ENCODE measurements around the gene ANTXR1.

ANTXR1 gene

DNA sequence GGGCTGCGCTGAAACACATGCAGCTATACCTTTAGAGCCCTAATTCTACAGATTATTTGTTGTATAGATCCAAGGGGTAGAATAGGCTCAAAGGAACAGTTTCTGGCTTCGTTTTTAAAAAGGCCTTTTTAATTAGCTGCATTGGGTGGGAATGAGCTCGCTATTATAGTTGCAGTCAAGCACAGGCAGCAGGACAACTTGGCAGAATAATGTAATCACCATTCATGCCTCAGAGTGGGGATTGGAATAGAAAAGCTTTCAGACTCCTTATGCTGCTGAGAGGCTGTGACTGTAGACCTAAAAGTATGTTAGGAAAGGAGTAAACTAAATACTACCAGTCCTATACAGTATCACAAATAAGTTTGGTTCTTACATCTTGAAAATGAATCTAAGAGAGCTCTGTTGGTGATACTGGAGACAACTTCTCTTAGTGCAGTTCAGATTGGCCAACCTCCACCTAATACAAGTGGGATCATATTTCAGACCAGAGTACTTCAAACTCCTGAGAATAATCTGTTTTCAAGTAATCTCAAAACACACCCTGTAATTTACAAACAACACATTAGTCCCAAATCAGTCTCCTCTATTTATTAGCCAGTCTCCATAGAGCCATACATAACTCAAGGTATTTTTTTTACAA, 121.4 kb downstream of the ANTXR1 start:
- DNase-seq (ENCODE audit: low read depth) = no peak

DNA sequence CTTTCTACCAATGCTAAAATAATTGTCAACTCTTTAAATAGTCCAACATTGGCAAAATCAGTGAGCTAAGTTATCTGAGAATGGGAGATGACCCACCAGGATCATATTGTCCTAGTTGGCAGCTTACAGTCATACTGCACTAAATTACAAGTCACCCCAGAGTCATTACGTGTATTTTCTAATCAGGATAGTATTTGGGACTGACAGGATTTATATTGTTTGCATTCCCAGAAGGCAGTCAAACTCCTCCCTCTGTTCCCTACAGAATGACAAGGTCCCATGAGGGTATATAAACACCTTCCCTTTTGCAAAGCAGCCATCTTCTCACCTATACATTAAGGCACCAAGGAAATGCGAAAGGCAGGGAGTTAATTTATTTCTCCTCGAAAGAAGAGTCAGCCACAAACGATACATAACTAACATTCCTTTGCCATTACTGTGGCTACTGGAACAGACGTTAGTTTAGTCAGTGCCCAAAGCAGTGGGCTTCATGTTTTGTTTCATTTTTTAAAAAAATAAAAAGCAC, 125.3 kb downstream of the ANTXR1 start:
- DNase-seq (ENCODE audit: low read depth) = no peak

DNA sequence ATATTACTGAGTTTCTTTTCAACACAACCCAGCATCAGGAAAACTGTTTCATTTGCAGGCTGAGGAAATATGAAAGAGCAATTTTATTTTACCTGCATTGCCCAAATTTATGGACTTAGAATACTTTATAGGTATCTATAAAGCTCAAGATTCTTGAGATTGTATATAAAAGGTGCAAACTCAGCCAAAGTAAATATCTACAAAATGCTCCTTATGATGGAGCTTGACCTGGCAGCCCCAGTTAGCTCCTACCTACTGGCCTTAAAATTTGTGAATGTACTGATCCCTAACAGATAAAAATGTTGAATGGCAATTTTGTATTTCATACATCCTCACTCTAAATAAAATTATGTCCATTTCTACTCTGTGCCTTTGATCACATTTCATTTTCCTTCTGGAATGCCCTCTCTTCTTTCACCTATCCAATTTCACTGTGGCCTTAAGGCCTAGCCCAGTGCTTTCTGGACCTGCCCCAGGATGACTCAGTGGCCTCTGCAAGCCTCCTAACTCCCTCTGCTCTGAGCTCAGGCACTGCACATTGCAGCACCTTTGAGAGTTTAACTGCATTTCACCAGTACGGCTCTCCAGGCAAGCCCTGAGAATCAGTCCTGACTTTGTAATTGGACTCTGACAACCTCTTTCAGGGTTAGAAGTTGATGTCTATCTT, 125.9 kb downstream of the ANTXR1 start:
- no peak for DNase-seq (ENCODE audit: low read depth)

DNA sequence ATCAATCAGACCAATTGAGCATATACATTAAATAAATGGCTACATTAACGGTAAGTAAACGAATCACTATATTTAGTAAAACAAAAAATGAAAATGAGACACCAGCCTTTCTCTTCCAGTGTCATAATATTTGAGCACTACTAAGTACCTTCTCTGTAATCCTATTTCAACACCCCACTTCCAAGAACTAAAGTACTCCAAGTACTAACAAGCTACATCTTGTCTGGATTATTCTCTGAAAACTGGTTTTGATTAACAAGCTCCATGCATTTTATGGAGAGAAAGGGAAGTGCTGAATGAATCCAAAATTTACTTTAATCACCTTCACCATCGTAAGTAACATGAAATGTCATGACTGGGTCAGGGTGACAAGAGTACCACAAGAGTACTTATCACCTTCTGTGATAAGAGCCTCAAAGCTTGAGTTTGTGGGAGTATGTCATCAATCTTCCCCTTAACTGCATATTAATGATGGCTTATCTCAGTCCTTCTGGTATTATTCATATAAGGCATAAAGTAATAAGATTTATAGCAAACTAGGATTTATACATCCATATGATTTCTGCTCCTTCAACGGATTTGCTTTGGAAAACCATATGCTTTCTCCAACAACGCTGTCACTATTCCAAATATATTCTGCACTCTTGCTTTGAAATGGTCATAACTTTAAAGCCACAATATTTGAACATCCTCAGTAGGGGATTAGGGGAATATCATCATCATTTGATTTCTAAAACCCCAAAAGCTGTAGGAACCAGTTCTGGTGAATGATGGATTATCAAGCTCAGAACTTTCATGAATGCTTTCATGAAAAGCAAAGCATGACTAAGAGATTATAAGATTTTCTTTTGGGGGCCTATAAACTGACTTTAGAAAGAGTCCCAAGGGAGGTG, 127.0 kb downstream of the ANTXR1 start:
- DNase-seq (ENCODE audit: low read depth) = no peak

DNA sequence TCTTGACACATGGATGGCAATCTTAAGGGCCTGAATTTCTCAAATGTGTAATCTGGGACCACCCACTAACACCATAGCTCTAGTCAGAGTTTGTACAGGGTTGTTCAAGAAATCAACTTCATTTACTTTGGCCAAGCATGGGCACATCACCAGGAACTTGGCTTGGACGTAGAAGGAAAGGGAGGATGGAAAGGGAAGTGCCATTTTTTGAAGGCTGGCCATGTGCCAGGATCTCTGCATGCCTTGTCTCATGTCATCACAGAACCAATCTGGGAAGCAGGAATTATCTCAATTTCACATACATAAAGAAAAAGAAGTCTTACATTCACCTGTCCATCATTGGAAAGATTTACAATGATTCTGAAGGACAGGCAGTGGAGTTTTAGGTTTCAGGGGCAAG, 128.1 kb downstream of the ANTXR1 start:
- DNase-seq (ENCODE audit: low read depth) = no peak

DNA sequence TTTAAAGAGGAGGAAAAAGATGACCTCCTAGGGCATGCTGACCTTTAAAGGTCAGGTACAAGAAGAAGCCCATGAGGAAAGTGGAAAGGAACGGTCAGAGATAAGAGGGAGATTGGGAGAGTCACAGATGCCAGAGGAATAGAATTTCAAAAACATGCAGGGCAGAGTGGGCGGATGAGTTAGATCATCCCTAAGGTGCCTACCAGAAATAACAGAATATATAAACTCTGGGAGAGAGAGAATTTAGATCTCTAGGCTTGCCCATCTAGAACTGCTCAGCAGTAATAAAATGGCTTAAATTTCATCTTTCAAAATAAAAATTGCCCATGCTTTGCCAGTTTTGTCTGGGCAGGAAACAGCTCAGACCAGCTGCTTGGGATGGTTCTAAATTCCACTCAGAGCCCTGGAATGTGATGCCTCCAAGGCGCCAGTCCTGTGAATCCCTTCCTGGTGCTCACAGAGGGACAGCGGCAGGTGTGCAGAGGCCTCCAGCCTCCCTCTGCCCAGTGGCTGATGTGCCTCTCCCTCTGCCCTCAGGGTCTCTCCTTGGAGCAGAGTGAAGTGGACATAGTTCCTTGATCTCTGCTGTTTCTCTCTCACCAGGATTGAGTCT, 130.9 kb downstream of the ANTXR1 start:
- no peak for DNase-seq (ENCODE audit: low read depth)

DNA sequence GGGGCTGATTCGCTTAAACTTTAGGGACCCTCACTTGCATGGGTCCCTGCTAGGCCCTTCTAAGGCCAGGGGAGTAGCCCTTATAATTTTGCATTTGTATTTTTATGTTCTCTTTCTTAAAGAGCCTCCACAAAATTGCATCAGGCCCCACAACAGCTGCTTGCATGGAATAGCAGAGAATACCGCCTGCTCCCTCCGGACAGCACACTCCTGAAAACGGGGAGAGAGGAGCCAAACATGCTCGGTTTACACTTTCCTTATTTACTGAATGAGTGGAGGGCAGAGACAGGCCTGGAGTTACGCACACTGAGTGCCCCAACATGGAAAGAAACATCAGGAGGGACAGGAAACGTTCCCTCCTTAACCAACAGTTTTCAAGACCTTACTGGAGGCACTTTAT, 132.2 kb downstream of the ANTXR1 start:
- no peak for DNase-seq (ENCODE audit: low read depth)

DNA sequence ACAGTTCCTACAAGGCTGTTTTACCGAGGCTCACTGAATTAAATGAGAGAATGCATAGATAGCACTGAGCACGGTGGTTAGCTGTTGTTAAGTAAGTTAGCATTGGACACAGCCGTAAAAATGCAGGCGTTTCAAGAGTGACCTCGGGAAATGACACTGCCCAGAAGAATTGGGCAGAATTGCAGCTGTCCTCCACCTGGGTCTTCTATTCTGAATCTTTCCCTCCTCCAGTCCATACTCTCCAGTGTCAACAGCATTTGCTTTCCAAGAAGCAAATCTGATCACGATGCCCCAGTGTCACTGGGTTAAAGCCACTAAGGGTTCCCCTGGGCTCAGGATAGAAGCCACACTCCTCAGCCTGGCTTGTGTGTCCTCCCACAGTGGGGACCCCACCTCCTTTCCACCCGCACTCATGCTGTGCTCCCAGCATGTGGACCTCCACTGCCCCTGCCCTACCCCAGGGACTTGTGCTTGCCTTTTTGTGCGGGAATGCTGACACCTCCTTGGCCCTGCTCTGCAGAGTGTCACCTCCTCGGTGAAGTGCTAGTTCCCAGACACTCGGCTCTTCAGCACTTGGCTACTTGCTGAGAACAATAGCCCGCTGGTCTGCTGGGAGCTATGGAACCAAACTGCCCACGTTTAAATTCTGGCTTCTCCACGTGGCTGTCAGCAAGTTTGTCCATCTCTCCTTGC, 135.0 kb downstream of the ANTXR1 start:
- no peak for DNase-seq (ENCODE audit: low read depth)

DNA sequence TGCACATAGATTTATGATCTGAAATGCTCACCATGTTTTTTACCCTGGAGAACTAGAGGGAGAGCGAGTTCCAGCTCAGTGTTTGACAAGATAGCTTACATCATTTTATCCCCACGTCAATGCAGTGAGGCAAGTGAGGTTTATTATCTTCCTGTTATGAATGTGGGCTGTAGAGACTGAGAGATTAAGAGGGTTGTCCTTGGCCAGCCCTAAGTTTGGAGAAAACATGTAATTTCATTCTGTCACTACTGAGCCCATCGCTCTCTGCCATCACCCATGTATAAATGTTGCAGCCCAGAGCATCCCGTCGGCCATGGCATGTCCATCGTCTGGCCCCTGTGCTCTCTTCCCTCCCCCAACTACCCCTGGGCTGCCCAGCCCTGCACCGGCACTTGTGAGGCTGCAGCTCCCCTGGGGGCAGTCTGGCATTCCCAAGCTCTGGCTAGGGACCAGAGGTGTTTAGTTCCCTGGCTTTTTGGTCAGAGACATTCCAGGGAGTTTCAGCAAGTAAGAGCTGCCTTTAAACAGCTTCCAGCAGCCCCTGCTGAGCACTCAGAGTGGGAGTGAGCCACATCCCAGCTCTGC, 136.7 kb downstream of the ANTXR1 start:
- no peak for DNase-seq (ENCODE audit: low read depth)

DNA sequence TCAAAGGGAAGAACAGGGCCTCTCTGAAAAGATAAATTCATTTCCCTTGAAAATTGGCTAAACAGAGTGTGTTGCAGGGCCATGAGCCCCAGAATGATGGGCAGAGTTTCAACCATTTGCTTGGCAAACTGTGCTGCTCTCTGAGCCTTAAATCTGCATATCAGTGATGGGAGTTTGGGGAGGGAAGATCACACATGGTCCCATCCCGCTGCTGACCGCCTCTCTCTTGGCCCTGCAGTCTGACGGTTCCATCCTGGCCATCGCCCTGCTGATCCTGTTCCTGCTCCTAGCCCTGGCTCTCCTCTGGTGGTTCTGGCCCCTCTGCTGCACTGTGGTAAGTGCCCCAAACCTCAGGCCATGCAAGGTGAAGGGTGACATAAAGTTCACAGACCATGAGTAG, 139.0 kb downstream of the ANTXR1 start:
- DNase-seq (ENCODE audit: low read depth) = no peak

DNA sequence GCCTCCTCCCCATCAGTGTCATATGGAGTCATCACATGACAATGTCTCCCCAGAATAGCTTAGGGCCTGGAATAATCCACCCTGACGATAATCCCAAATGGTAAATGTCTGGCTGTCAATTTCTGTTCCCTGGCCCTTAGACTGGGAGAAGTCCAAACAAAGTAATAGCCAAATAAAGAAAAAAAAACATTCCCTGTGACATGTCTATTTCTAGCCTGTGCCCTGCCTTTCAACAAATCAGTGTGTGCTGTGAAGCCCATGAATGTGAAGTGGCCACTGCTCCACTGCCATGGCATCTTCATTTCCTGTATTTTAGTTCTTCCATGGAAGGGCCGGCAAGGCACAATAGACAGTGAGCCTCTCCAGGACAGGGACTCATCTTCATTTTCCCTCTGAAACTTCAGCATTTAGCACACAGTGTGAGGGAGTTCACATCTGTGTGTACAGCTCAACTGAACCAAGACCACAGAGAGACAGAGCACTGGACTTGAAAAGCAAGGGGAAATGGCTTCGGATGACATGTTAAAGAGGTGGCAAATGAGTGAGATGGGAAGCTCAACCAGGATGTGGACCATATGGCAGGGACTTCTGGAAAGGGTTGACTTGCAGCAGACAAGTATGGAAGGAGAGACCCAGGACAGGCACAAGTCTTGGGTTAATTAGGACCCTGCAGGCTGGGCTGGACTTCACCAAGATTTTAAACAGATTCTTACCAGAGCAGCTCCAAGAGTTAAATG, 140.0 kb downstream of the ANTXR1 start:
- no peak for DNase-seq (ENCODE audit: low read depth)

DNA sequence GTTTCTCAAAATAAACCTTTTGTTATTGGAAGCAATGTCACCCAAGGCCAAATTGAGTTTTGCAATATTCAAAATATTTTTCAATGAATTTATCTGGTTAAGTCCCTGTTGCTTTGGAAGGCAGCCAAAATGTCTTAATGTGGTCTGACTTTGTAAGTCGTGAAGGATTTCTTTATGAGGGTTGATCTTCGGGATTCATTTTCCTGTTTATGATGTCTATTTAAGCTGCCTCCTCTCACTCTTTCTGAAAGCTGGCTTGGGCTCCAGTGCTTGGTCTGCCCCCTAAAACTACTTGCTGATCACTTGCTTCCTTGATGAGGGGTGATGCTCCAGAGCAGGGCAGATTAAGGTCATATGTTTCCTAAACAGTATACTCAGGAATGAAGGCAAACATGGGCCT, 141.1 kb downstream of the ANTXR1 start:
- no peak for DNase-seq (ENCODE audit: low read depth)

DNA sequence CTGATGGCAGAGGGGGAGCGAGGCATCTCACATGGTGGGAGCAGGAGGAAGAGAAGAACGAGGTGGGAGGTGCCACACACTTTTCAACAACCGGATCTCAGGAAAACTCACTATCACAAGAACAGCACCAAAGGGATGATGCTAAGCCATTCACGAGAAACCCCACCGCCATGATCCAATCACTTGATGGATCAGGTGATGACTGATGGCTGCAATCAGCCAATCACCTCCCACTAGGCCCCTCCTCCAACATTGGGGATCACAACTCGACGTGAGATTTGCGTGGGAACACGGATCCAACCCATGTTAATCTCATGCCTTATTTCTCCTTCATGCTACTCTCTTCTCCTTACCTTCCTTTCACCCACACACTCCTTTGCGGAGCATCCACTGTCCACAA, 143.6 kb downstream of the ANTXR1 start:
- no peak for DNase-seq (ENCODE audit: low read depth)

DNA sequence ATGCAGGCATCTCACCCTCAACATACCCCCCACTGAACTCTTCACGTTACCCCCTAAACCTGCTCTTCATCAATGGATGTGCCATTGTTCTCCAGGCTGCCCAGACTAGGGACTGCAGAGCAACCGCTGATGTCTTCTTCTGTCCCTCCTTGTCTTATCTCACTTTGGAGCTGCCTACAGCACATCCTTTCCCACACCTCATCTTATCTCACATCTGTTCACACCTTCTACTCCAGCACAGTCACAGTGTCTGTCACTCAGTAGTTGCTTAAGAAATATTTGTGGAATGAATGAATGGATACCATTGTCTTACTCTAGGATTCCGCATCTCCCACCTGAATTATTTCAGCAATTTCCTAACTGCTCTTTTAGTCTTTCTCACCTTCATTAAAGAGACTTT, 144.5 kb downstream of the ANTXR1 start:
- DNase-seq (ENCODE audit: low read depth) = no peak

DNA sequence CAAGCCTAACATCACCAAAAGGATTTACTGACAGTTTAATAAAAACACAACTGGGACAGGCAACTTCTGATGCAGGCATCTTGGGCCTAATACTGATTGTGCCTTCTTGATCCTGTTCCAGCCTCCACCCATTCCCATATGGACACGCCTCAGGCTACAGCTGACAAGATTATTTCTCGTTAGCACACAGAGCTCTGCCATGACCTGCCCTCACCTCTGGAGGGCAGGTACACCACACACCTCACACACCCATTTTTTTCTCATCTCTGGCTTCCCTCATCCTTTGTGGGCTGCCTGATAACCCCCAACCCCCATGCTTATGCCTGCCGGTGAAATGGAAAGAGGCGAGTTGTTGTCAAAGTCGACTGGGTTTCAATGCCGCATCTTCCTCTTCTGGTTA, 147.0 kb downstream of the ANTXR1 start:
- DNase-seq (ENCODE audit: low read depth) = no peak

DNA sequence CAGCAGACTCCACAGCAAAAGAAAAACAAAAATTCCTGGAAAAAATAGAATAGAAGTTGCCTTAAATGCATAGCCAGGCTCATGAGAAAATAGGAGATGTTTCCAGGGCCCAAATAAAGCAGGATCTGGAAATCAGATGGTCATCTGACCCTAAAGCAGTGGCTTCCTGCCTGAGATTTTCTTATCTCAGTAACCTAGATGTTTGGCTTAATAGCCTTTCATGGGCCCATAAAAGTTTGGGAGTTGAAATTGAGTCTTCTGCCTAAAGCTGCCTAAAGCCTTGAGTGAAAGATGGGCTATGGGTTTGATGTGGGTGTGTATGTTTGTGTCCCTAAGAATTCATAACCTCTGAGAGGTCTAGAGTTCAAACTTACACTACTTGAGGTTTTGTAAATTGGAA, 149.1 kb downstream of the ANTXR1 start:
- DNase-seq (ENCODE audit: low read depth) = no peak

DNA sequence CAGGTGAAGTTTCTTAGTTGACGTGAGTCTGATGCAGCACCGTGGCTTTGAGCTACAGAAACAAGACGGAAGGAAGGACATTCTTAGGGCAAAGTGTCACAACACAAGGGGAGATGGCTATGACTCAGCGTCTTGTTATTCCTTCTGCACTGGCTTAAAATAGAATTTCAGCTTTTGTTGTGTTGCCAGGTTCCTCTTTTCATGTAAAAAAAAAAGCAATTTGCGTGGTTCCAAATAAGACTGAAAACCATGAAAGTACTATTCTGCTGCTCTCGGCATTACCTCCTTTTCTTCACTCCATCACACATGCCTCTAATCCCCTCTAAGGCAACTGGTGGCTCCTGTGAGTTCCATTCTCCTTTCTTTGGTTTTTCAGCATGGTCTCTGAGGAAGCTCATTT, 150.1 kb downstream of the ANTXR1 start:
- DNase-seq (ENCODE audit: low read depth) = no peak

DNA sequence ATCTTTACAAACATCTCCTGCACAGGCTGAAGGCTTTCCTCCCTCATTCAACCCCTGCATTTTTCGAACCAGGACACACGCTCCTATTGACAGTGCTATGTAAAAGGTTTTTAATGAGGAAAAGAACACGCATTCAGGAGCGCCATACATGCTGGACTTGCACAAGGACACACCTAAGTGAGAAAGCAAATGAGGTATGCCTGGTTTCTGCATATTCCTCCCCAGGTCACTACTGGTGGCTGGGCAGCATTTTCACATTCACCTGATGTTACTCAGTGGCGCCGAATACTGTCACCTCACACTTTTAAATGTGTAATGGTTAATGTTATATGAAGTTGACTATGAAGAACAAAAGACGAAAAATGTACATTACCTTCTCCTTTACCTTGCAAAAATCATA, 150.6 kb downstream of the ANTXR1 start:
- DNase-seq (ENCODE audit: low read depth) = no peak

DNA sequence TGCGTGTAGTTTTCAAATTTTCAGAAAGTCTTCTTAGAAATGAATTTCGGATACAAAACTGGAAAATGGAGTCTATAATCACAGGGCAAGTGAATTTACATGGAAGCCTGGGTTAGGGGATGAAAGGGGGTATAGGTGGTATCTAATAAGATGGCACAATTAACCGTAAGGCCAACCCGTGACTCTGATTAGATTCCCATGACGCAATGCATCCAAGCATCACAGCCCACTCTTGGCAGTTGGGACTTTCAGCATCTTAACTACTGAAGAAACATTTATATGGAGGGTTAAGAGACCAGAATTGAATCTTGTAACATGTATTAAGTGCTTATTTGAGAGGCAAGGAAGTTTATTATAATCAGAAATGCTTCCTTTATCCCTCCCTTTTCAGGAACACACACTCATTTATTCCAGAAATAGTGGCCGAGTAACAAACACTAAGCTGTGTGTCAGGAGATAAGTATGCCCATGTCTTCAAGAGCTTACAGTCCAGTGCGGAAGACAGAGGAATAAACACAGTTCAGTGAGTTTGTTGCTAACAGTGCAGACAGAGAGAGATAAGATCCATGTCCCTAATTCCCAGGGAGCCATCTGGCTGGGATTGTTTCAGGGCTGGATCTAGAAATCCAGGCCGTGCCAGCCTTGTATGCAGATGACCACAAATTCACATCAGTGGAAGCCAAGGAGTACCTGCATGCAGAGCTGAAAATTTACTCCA, 151.2 kb downstream of the ANTXR1 start:
- no peak for DNase-seq (ENCODE audit: low read depth)

All from stimulated activated CD8-positive, alpha-beta memory T cell treated with anti-CD3 and anti-CD28 coated beads, Interleukin-12 subunit alpha, Interleukin-12 subunit beta, amount 100 ng/mL, for 1 hour (primary cell).